Vagina (tissue), 2 donors: ENCODE results near the gene KRT38. TPM values are rescaled to one million over a fixed set of nuclear protein-coding genes. Genes with fewer than 3 reads are reported as not detected.

ENCODE experiments used
- DNase-seq, 2 donors: peaks; one replicate each; pipeline ENCODE4 v3.0.0-alpha.2; 2017; ENCODE audit errors: extremely low spot score in 2 of 2
- H3K27ac ChIP-seq: fragments of 200-600 bp; sonication (generic); one replicate; pipeline ENCODE4 v1.5.1; 2019
- H3K27me3 ChIP-seq: fragments of 200-600 bp; sonication (generic); one replicate; pipeline ENCODE4 v1.5.1; 2019
- H3K36me3 ChIP-seq, 2 donors: fragments of 200-600 bp; sonication (generic); one replicate each; pipeline ENCODE4 v1.5.1; 2017 to 2019
- H3K4me1 ChIP-seq: fragments of 200-600 bp; sonication (generic); one replicate; pipeline ENCODE4 v1.5.1; 2019
- H3K4me3 ChIP-seq, 2 donors: fragments of 200-600 bp; sonication (generic); 1 replicate in 1 of 2; 2 replicates in 1 of 2; pipeline ENCODE4 v1.5.1; 2016 to 2019
- H3K9me3 ChIP-seq: fragments of 200-600 bp; sonication (generic); one replicate; pipeline ENCODE4 v1.5.1; 2019
- CTCF ChIP-seq, 3 experiments: fragments of 450-650 bp in 2 of 3; fragments of 200-600 bp in 1 of 3; sonication (generic) in 1 of 3; IDR thresholded peaks; one replicate each; pipeline ENCODE4 v1.5.1; 2017 to 2019; ENCODE audit warnings: antibody characterized with exemption in 3 of 3, mild to moderate bottlenecking in 2 of 3, moderate library complexity in 2 of 3
- POLR2A ChIP-seq, 2 donors: fragments of 450-650 bp; IDR thresholded peaks; one replicate each; pipeline ENCODE4 v1.6.1; 2017; ENCODE audit warnings: antibody characterized with exemption in 2 of 2, mild to moderate bottlenecking in 2 of 2, moderate library complexity in 2 of 2
- POLR2AphosphoS5 ChIP-seq, 2 donors: sonication (generic); formaldehyde crosslinking; IDR thresholded peaks; one replicate each; pipeline ENCODE4 v1.9.0; 2017; ENCODE audit warnings: antibody characterized with exemption in 2 of 2, mild to moderate bottlenecking in 2 of 2, low read depth in 1 of 2; ENCODE audit not compliant: insufficient read depth in 1 of 2
- intact Hi-C: fragments of 100-400 bp; cut with DNase I; formaldehyde crosslinking; loops from one replicate; pipeline ENCODE4 v1.15.1; 2023
- total RNA-seq: library from RNA; depleted of rRNA; stranded (reverse); fragments of >200 nt; gene quantifications from one replicate; pipeline ENCODE4 v1.2.3, GENCODE V29; 2016

KRT38 gene
- total RNA-seq, 1 donor from 2014 or later, result not detected

DNA sequence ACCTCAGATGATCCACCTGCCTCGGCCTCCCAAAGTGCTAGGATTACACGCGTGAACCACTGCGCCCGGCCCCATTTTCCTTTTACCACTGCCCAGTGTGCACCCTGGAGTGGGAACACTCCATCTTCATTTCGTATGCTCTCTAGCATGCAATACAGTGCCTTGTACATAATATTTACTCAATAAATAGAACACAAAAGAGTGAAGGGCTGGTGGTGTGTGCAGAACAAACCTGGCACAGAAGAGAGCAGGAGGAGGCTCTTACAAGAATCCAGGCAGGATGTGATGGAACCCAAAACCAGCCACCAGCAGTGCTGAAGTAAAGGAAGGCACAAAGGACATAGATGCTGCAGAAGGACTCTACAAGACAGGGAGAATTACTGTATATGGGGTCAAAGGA lies 23.7 kb downstream of the KRT38 start:
- TF ChIP-seq POLR2A (IDR thresholded peaks at IDR 0.05), result no peak
- TF ChIP-seq CTCF (IDR thresholded peaks at IDR 0.05), result no peak
- no peak for TF ChIP-seq POLR2AphosphoS5 (IDR thresholded peaks at IDR 0.05; ENCODE audit: insufficient read depth in 1 of 2, low read depth in 1 of 2)
- no peaks in the 10 kb centered on the region for H3K27me3 ChIP-seq
- no peak for DNase-seq
- H3K36me3 ChIP-seq, result no peaks in the 10 kb centered on the region
- peak overlapping the region; percentile 68 for H3K27ac ChIP-seq
- H3K4me3 ChIP-seq, result no peak overlapping the region
- H3K9me3 ChIP-seq, result no peaks in the 10 kb centered on the region
- intact Hi-C loops, result no loop called here
- H3K4me1 ChIP-seq, result peaks cover 73% of the 10 kb centered on the region

DNA sequence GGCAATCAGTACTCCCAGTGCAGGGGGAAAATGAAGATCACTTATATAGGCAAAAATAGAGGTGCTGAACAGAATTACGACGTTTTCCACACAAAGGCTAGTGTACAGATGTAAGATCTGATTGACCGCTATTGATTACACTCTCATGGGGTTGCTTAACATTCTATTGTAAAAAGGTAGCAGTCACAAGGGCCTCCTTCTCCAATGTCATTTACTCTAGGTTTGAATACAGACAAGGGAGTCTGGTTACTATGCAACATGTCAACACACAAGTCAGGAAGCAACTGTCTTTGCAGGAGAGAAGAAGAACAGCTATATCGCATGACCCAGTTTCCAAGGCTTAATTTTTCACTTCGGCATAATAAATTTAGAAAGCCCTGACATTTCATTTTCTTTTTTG lies 24.3 kb downstream of the KRT38 start:
- H3K27ac ChIP-seq, result peak overlapping the region; percentile 68
- TF ChIP-seq POLR2AphosphoS5 (IDR thresholded peaks at IDR 0.05; ENCODE audit: insufficient read depth in 1 of 2, low read depth in 1 of 2) (no peak), POLR2A (IDR thresholded peaks at IDR 0.05) (no peak), CTCF (IDR thresholded peaks at IDR 0.05) (no peak)
- H3K4me3 ChIP-seq, result no peak overlapping the region
- DNase-seq, result no peak
- no peaks in the 10 kb centered on the region for H3K9me3 ChIP-seq
- peaks cover 67% of the 10 kb centered on the region for H3K4me1 ChIP-seq
- no peaks in the 10 kb centered on the region for H3K36me3 ChIP-seq
- H3K27me3 ChIP-seq, result no peaks in the 10 kb centered on the region
- intact Hi-C loops, result no loop called here

DNA sequence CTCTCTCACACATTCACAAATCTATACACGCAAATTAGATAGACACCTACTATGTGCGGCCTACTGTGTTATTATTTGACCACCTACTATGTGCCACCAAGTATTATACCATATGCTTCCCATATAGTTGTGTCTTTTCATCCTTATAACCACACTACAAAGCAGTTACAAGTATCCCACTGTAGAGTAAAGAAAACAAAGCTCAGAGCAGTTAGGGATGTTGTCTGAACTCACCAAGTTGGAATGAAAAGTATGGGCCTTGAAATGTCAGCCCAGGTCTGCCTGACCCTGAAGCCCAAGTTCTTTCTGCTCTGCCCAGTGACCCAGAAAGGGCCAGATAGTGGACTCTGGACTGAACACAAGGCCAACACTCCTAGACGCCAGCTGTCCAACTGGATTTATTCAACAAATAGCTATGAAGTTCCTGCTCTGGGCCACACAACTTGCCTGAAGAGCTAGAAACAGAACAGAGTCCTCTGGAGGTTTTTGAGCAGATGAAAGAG lies 24.9 kb downstream of the KRT38 start:
- DNase-seq, result no peak
- peak overlapping the region; percentile 68 for H3K27ac ChIP-seq
- H3K4me3 ChIP-seq, result no peak overlapping the region
- H3K4me1 ChIP-seq, result peaks cover 61% of the 10 kb centered on the region
- H3K9me3 ChIP-seq, result no peaks in the 10 kb centered on the region
- no peaks in the 10 kb centered on the region for H3K36me3 ChIP-seq
- intact Hi-C loops, result no loop called here
- TF ChIP-seq POLR2AphosphoS5 (IDR thresholded peaks at IDR 0.05; ENCODE audit: insufficient read depth in 1 of 2, low read depth in 1 of 2) (peak; percentile 17 to 27), CTCF (IDR thresholded peaks at IDR 0.05) (no peak)
- no peaks in the 10 kb centered on the region for H3K27me3 ChIP-seq

DNA sequence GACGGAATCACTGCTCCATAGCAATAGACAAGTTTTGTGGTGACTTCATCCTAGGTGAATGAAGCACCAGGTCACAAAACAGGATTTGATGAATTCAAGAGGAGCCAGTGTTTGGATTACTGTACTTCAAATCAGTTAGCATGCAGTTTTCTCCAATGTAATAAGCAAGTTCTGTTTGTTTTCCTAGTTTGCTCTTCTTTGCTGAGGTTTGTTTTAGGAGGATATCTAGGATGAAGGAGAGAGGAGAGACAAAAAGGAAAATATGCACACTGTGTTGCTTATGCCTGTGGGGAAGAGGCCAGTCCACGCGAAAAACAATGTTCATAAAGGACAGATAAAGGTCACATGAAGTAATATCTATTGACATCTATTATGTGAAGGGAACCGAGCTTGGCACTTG lies 25.4 kb downstream of the KRT38 start:
- peak overlapping the region; percentile 68 for H3K27ac ChIP-seq
- no peaks in the 10 kb centered on the region for H3K36me3 ChIP-seq
- intact Hi-C loops, result no loop called here
- no peaks in the 10 kb centered on the region for H3K9me3 ChIP-seq
- no peaks in the 10 kb centered on the region for H3K27me3 ChIP-seq
- TF ChIP-seq POLR2AphosphoS5 (IDR thresholded peaks at IDR 0.05; ENCODE audit: insufficient read depth in 1 of 2, low read depth in 1 of 2), result no peak
- no peak for TF ChIP-seq POLR2A (IDR thresholded peaks at IDR 0.05)
- no peak for TF ChIP-seq CTCF (IDR thresholded peaks at IDR 0.05)
- H3K4me3 ChIP-seq, result no peak overlapping the region
- DNase-seq, result no peak
- H3K4me1 ChIP-seq, result peaks cover 56% of the 10 kb centered on the region

DNA sequence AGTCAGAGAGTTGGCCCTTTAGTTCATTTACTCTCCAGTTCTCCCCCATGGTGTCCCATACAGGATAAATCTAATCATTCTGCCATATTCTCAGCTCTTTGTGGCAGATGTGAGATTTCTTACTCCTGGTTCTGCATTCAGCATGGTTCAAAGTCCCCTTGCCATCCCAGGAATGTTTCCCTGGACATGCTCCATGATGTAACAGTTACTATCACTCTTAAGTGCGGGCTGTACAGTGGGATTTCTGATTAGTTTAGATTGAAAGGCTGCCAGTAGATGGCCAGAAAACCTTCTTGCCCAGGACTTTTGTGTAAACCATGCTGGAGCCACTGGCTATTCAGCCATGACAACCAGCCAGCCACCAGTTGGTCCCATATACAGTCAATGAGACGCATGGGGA lies 26.8 kb downstream of the KRT38 start:
- Histone ChIP-seq H3K4me1 (peaks cover 43% of the 10 kb centered on the region), H3K4me3 (no peak overlapping the region), H3K36me3 (no peaks in the 10 kb centered on the region), H3K27me3 (no peaks in the 10 kb centered on the region), H3K9me3 (no peaks in the 10 kb centered on the region), H3K27ac (peak overlapping the region; percentile 68)
- TF ChIP-seq POLR2A (IDR thresholded peaks at IDR 0.05) (no peak), POLR2AphosphoS5 (IDR thresholded peaks at IDR 0.05; ENCODE audit: insufficient read depth in 1 of 2, low read depth in 1 of 2) (no peak), CTCF (IDR thresholded peaks at IDR 0.05) (no peak)
- DNase-seq, result no peak
- intact Hi-C loops, result no loop called here
